D721Med (cell line): ENCODE results near the gene FTCD.
"Not testable (repeated sequence)": the region's sequence is repeated elsewhere in the genome, so short reads cannot be mapped to it uniquely, and the experiment has no call there.

Experiments used
- DNase-seq: peaks from one replicate; pipeline ENCODE4 v3.0.0; 2011; ENCODE audit warnings: low spot score; ENCODE audit not compliant: insufficient read length
- FAIRE-seq: peaks from 2 replicates; lab custom pipeline; 2011; peaks lifted over from hg19 to GRCh38; lab: Jason Lieb, UNC
- TF ChIP-seq, protein P1 (sequence below): IDR thresholded peaks from 2 replicates; pipeline ENCODE4 v1.5.1; 2012; ENCODE audit warnings: mild to moderate bottlenecking, control low read depth; ENCODE audit not compliant: insufficient read depth; ENCODE audit errors: missing control alignments

Gene FTCD

DNA sequence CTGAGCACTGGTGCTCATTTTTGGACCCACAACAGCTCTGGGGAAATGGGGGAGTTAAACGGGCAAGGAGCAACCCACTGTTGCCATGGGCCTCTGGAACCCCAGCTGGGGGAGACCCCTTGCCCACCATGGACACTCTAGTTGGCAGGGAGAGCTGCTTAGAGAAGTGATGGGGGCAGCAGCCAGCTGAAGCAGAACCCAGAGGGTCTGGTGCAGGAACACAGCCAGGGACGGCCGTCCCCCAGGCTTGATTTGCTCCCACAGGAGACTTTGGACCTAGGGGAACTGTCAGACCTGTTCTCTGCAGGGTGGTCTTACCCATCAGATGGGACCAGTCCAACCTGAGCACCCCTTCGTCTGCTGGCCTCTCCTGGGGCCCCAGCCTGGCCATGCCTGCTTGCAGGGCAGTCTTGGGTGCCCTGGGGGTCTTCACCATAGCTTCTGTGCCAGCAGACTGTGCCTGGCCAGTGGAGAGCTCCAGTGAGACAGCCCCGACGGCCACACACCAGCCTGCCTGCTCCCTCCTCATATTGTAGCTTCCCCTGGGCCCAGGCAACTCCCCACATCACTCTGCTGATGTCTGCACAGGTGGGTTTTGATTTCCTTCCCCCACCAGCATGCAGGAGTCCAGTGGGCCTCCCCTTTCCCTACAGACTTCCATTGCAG is 17.6 kb upstream of the FTCD start:
- no peak for DNase-seq
- TF ChIP-seq, protein P1, sequence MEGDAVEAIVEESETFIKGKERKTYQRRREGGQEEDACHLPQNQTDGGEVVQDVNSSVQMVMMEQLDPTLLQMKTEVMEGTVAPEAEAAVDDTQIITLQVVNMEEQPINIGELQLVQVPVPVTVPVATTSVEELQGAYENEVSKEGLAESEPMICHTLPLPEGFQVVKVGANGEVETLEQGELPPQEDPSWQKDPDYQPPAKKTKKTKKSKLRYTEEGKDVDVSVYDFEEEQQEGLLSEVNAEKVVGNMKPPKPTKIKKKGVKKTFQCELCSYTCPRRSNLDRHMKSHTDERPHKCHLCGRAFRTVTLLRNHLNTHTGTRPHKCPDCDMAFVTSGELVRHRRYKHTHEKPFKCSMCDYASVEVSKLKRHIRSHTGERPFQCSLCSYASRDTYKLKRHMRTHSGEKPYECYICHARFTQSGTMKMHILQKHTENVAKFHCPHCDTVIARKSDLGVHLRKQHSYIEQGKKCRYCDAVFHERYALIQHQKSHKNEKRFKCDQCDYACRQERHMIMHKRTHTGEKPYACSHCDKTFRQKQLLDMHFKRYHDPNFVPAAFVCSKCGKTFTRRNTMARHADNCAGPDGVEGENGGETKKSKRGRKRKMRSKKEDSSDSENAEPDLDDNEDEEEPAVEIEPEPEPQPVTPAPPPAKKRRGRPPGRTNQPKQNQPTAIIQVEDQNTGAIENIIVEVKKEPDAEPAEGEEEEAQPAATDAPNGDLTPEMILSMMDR: no peak
- no peak for FAIRE-seq

DNA sequence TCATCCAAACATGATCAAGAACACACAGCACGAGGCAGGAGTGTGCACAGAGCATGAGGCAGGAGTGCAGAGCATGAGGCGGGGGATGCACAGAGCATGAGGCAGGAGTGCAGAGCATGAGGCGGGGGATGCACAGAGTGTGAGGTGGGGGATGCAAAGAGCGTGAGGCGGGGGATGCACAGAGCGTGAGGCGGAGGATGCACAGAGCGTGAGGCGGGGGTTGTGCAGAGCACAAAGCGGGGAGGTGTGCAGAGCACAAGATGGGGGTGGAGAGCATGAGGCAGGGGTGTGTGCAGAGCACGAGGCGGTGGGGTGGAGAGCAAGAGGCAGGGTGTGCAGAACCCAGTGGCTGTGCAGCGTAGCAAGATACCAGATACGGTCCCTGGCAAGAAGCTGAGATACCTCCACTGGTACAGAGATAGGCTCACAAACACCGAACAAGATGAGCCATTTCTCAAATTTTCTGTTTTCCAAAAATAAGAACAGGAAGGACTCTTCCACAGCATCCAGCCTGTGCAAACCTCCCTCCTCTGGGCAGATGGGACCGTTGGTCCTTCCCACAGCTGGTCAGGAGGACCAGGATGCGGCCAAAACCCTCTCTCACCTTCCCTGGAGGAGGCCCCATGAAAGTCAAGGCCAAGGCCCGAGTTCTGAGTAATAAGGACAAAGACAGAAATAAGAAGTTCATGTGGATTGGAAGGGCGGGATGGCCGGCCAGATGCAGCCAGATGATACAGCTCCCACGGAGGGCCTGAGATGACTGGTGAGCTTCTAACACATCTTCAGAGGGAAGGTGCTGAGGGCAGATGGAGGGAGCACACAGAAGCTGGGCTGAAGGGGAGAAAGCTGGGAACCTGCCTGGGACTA is 16.9 kb upstream of the FTCD start:
- no peak for DNase-seq

DNA sequence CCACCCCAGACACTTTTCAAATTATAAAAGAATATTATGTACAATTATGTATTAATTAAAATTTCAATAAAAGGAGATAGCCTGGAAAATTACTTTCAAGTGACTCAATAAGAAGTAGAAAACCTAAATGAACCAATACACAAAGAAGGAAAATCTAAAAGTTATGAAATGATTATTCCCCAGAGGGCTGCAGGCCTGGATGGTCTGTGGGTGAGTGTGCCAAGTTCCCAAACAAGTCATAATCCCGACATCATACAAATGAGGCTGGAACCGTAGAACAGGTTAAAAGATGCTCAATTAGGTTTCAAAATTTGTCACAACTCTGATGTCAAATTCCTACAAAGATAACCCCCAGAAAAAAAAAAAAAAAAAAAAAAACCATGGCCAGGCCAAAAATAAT is 16.2 kb upstream of the FTCD start:
- TF ChIP-seq, protein P1: no peak
- no peak for DNase-seq
- FAIRE-seq: no peak

More for the DNA sequence above, 16.9 kb upstream of the FTCD start:
- TF ChIP-seq, protein P1: no peak
- FAIRE-seq: no peak

DNA sequence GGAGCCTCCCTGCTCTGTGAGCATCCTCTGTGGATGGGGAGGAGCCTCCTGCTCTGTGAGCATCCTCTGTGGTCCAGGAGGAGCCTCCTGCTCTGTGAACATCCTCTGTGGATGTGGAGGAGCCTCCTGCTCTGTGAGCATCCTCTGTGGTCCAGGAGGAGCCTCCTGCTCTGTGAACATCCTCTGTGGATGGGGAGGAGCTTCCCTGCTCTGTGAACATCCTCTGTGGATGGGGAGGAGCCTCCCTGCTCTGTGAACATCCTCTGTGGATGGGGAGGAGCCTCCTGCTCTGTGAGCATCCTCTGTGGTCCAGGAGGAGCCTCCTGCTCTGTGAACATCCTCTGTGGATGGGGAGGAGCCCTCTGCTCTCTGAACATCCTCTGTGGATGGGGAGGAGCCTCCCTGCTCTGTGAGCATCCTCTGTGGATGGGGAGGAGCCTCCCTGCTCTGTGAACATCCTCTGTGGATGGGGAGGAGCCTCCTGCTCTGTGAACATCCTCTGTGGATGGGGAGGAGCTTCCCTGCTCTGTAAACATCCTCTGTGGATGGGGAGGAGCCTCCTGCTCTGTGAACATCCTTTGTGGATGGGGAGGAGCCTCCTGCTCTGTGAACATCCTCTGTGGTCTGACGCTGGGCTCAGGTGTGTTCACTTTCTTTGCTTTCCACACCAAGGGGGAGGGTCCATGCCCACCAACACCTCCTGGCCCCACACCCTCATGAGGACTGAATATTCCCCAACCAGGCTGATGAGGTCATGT is 15.2 kb upstream of the FTCD start:
- DNase-seq, FAIRE-seq: not testable (repeated sequence)

DNA sequence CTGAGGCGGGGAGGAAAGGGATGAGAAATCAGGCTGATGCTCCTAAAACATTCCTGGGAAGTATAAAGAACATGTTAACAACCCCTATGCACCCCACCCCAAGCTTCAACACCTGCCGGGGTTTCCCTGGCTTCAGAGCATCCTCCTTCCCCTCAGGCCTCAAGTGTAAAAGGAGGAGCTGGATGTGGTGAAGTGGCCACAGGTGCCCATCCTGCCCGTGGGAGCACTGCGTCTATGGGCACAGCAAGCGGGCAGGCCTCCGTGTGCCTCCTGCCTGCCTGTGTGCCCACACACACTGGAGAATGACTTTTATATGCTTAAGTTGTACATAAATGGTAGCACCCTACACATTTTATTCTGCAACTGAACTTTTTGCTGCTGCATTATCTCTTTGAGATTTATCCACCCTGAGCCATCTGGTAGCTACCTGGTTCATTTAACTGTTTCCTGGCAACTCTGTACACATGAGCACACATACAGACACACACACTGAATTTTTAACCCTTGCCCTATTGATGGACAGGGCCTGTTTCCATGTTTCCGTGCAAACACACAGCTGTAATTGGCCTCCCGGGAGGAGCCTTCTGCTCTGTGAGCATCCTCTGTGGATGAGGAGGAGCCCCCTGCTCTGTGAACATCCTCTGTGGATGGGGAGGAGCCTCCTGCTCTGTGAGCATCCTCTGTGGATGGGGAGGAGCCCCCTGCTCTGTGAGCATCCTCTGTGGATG is 13.4 kb upstream of the FTCD start:
- no peak for DNase-seq
- FAIRE-seq: no peak

DNA sequence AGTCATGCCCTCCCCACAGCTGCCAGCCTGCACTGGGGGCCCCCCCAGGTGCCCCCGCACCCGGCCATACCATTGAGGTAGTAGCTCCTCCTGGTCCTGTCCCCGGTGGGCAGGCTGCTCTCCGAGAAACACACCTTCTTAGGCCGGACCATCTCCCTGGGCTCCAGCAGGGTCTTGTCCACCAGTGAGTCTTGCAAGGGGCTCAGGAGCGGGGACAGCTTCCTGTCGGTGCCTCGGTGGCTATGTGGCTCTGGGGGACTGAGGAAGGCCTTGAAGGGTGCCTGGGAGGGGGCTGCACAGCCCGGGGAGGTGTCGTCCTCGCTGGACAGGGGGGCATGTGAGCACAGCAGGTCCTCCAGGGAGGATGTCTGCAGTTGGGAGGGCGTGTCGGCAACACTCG is 12.9 kb upstream of the FTCD start:
- DNase-seq (no peak), FAIRE-seq (no peak)
- TF ChIP-seq, protein P1: no peak

More for the DNA sequence above, 13.4 kb upstream of the FTCD start:
- TF ChIP-seq, protein P1: no peak

DNA sequence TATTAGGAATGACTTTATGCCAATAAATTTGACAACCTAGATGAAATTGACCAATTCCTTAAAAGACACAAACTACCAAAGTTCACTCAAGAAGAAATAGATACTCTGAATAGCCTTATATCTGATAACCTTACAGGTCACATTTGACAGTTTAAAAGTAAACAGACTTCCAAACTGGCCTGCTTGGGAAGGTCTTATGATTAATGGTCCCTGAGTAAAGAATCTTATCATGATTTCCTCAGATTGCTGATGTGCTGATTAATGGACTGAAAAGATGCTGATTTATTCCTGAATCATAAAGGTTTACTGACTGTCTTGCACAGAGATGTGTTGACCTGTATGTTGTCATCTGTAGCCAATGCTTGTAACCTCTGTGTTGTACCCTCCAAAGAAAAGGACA is 9.7 kb upstream of the FTCD start:
- no peak for FAIRE-seq
- no peak for DNase-seq
- TF ChIP-seq, protein P1: no peak
